Tibial nerve (tissue), 4 donors: ENCODE results near the gene LPAR2. TPM values are rescaled to one million over a fixed set of nuclear protein-coding genes. Genes with fewer than 3 reads are reported as not detected.

Experiments used
- DNase-seq, 2 donors: peaks; one replicate each; pipeline ENCODE4 v3.0.0-alpha.2; 2019; ENCODE audit warnings: low spot score in 2 of 2
- H3K27ac ChIP-seq, 4 donors: fragments of 200-600 bp; sonication (generic) in 3 of 4; one replicate each; pipeline ENCODE4 v1.5.1; 2017 to 2019; ENCODE audit warnings: mild to moderate bottlenecking in 1 of 4
- H3K27me3 ChIP-seq, 2 donors: fragments of 200-600 bp; sonication (generic) in 1 of 2; one replicate each; pipeline versions ENCODE4 v1.5.1 to v1.6.0; 2017 to 2019
- H3K36me3 ChIP-seq, 3 donors: fragments of 200-600 bp; sonication (generic); one replicate each; pipeline ENCODE4 v1.5.1; 2018 to 2019
- H3K4me1 ChIP-seq, 4 donors: fragments of 200-600 bp; sonication (generic) in 3 of 4; one replicate each; pipeline ENCODE4 v1.5.1; 2017 to 2019
- H3K4me3 ChIP-seq, 4 donors: fragments of 200-600 bp; sonication (generic) in 3 of 4; one replicate each; pipeline ENCODE4 v1.5.1; 2017 to 2019; ENCODE audit warnings: mild to moderate bottlenecking in 1 of 4, moderate library complexity in 1 of 4
- H3K9me3 ChIP-seq, 4 donors: fragments of 200-600 bp; sonication (generic) in 3 of 4; one replicate each; pipeline ENCODE4 v1.5.1; 2017 to 2019
- EP300 ChIP-seq, 2 donors: sonication (generic); formaldehyde crosslinking; IDR thresholded peaks; one replicate each; pipeline ENCODE4 v1.6.1; 2017; ENCODE audit warnings: antibody characterized with exemption in 2 of 2, mild to moderate bottlenecking in 1 of 2
- POLR2A ChIP-seq, 2 donors: fragments of 450-650 bp; IDR thresholded peaks; one replicate each; pipeline ENCODE4 v1.6.1; 2017; ENCODE audit warnings: antibody characterized with exemption in 2 of 2, mild to moderate bottlenecking in 2 of 2, moderate library complexity in 2 of 2
- WGBS, 2 donors: methylation state at CpG; one replicate each; pipeline ENCODE4 v1.1.5; 2018; 5-methylcytosine and 5-hydroxymethylcytosine counted together
- total RNA-seq, 4 donors: library from RNA; depleted of rRNA; stranded (reverse); fragments of >200 nt; gene quantifications; one replicate each; pipeline ENCODE4 v1.1.0, GENCODE V29; 2016
- TF ChIP-seq, protein P1 (sequence below), 5 experiments: fragments of 200-600 bp in 3 of 5; fragments of 450-650 bp in 2 of 5; sonication (generic) in 3 of 5; IDR thresholded peaks; one replicate each; pipeline ENCODE4 v1.5.1; 2016 to 2019; ENCODE audit warnings: antibody characterized with exemption in 5 of 5, mild to moderate bottlenecking in 3 of 5, moderate library complexity in 2 of 5

Gene LPAR2
- total RNA-seq, 4 donors from 2014 or later = 0.39 to 3.0 (median 1.8) TPM

DNA sequence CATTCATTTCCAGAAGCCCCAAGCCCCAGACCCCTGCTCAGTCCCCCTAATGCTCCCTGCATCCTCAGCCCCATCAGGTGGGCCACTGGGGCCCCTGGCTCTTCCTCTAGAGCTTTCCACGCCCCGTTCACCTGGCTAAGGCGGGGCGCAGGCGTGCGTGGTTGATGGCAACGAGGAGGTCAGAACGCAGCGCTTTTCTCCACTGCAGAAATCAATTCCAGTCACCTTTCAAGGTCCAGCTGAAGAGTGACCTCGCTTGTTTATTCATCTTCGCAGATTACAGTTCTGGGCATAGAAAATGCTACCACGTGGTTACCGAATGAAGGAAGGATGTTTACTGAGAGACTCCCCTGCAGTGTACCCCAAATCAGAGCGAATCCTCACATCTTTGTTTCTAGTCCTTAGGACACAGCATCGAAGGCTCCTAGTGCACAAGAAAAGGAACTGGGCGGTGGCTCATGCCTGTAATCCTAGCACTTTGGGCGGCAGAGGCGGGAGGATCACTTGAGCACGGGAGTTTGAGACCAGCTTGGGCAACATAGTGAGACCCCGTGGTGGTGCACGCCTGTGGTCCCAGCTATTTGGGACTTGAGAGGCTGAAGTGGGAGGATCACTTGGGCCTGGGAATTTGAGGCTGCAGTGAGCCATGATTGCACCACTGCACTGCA, 8.7 kb downstream of the LPAR2 start:
- WGBS, 2 donors = 56 to 61% methylated on average over 21 of the region's 21 CpGs
- Histone ChIP-seq H3K27ac (no peak overlapping the region), H3K9me3 (no peaks in the 10 kb centered on the region), H3K4me1 (peaks cover 0 to 11% (median 0%) of the 10 kb centered on the region in 4 donors), H3K4me3 (peak overlapping the region in 2 of 4 donors; percentile 51 to 64), H3K36me3 (no peaks in the 10 kb centered on the region), H3K27me3 (peaks cover 0 to 9% of the 10 kb centered on the region in 2 donors)
- DNase-seq = no peak
- TF ChIP-seq, protein P1, sequence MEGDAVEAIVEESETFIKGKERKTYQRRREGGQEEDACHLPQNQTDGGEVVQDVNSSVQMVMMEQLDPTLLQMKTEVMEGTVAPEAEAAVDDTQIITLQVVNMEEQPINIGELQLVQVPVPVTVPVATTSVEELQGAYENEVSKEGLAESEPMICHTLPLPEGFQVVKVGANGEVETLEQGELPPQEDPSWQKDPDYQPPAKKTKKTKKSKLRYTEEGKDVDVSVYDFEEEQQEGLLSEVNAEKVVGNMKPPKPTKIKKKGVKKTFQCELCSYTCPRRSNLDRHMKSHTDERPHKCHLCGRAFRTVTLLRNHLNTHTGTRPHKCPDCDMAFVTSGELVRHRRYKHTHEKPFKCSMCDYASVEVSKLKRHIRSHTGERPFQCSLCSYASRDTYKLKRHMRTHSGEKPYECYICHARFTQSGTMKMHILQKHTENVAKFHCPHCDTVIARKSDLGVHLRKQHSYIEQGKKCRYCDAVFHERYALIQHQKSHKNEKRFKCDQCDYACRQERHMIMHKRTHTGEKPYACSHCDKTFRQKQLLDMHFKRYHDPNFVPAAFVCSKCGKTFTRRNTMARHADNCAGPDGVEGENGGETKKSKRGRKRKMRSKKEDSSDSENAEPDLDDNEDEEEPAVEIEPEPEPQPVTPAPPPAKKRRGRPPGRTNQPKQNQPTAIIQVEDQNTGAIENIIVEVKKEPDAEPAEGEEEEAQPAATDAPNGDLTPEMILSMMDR (IDR thresholded peaks at IDR 0.05) = no peak
- TF ChIP-seq EP300 (IDR thresholded peaks at IDR 0.05) = no peak
- TF ChIP-seq POLR2A (IDR thresholded peaks at IDR 0.05) = no peak

DNA sequence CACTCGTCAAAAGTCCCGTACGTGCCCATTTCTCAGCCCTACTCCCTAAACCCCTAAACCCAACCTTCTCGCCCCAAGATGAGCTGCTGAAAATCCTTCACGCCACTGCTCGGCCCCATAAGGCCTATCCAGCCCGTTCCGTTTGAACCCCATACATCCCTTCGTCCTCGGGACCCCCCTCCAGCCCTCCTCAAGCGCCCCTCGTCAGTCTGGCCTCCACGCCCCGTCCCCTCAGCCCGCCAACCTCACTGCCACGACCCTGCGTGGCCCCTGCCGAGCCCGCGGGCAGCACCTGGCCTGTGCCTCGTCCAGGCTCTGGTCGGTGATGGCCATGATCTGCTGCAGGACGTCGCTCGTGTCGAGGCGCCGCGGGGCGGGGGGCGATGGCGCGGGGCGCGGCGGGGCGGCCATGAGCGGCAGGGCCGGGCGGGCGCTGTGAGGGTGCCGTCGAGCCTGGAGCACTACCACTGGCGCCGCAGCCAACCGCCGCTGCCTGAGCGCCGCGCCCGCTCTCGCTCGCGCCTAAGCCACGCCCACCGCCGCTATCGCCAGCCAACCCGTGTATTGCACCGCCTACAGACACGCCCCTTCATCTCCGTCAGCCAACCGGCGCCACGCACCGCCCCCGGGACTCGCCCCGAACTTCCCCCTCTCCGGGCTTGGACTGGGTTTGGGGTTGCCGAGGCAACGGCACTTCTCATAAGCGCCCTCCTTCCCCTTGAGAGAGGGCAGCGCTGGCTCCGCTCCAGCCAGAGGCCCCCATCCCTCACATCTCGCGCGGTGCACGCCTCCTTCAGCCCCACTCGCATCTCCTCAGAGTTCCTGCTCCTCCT, 9.6 kb downstream of the LPAR2 start, which contains the start of gene PBX4:
TSS of gene PBX4 (minus strand) at position 469 of the 833 bp plus-strand sequence. CDS start at position 411, 58 bp downstream.
- H3K36me3 ChIP-seq = no peaks in the 10 kb centered on the region
- H3K27me3 ChIP-seq = peaks cover 0 to 9% of the 10 kb centered on the region in 2 donors
- no peaks in the 10 kb centered on the region for H3K9me3 ChIP-seq
- H3K4me1 ChIP-seq = peaks cover 0 to 11% (median 0%) of the 10 kb centered on the region in 4 donors
- H3K27ac ChIP-seq = peak within 1 kb of the TSS in 2 of 4 donors; percentile 29 to 67
- TF ChIP-seq, protein P1 (IDR thresholded peaks at IDR 0.05) = no peak
- TF ChIP-seq POLR2A (IDR thresholded peaks at IDR 0.05) (peak; percentile 32 to 37), EP300 (IDR thresholded peaks at IDR 0.05) (peak in 1 of 2 donors; percentile 14)
- H3K4me3 ChIP-seq = peak within 1 kb of the TSS; percentile 36 to 64 (median 50)
- DNase-seq = peak; percentile 89 to 91
- 7 to 8% methylated on average over 66 to 67 of the region's 80 CpGs for WGBS, 2 donors

DNA sequence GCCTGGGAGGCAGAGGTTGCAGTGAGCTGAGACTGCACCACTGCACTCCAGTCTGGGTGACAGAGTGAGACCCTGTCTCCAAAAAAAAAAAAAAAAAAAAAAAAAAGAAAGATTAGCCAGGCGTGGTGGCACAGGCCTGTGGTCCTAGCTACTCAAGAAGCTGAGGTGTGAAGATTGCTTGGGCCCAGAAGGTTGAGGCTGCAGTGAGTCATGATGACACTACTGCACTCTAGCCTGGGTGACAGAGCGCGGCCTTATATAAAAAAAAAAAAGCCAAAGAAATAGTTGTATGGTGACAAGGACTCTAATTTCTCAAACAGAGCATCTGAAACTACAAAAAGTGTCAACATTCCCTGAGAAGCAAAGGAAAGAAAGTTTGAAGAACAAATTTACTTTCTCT, 12.9 kb downstream of the LPAR2 start:
- Histone ChIP-seq H3K27ac (no peak overlapping the region), H3K36me3 (no peaks in the 10 kb centered on the region), H3K4me1 (peaks cover 0 to 11% (median 0%) of the 10 kb centered on the region in 4 donors), H3K27me3 (peaks cover 0 to 9% of the 10 kb centered on the region in 2 donors), H3K9me3 (no peaks in the 10 kb centered on the region), H3K4me3 (no peak overlapping the region)
- 85 to 92% methylated on average over 3 of the region's 3 CpGs for WGBS, 2 donors
- no peak for DNase-seq
- TF ChIP-seq, protein P1 (IDR thresholded peaks at IDR 0.05) = no peak
- TF ChIP-seq EP300 (IDR thresholded peaks at IDR 0.05) (no peak), POLR2A (IDR thresholded peaks at IDR 0.05) (no peak)

DNA sequence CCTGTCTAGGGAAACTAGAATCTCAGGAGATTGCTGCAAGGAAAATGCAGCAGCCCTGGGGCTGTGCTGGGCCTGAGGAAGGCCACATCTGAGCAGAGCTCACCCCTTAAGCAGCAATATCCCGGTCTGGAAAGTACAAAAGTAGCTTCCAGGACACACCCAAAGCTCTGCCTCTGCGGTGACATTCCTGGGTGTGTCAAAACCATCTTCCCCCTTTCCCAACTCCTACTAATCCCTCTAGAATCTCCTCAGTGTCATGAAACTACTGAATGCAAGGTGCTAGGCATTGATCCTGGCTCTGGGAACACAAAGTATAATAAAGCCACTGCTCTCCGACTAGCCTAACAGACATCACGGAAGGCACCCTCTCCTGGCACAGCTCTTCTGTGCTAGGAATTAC, 14.5 kb downstream of the LPAR2 start:
- WGBS, 2 donors = 62 to 79% methylated on average over 4 of the region's 4 CpGs
- H3K27ac ChIP-seq = no peak overlapping the region
- TF ChIP-seq, protein P1 (IDR thresholded peaks at IDR 0.05) = no peak
- no peak for TF ChIP-seq POLR2A (IDR thresholded peaks at IDR 0.05)
- no peak for TF ChIP-seq EP300 (IDR thresholded peaks at IDR 0.05)
- no peak overlapping the region for H3K4me3 ChIP-seq
- H3K36me3 ChIP-seq = no peaks in the 10 kb centered on the region
- no peaks in the 10 kb centered on the region for H3K9me3 ChIP-seq
- peaks cover 0 to 4% (median 0%) of the 10 kb centered on the region in 4 donors for H3K4me1 ChIP-seq
- no peak for DNase-seq
- H3K27me3 ChIP-seq = peaks cover 0 to 9% of the 10 kb centered on the region in 2 donors
